H9 (cell line): ENCODE results near the gene UBL4A. TPM values are rescaled to one million over a fixed set of nuclear protein-coding genes. Genes with fewer than 3 reads are reported as not detected.

ENCODE experiments used
- DNase-seq: peaks from one replicate; pipeline ENCODE4 v3.0.0-alpha.2; 2017
- H2AFZ ChIP-seq: one replicate; pipeline ENCODE4 v1.6.1; 2013; ENCODE audit warnings: mild to moderate bottlenecking, low read length, control low read depth, moderate library complexity
- H2AK5ac ChIP-seq: 2 replicates; pipeline ENCODE4 v1.6.1; 2013; ENCODE audit warnings: low read length, control low read depth, mixed read lengths; ENCODE audit not compliant: insufficient read length
- H2BK120ac ChIP-seq: one replicate; pipeline ENCODE4 v1.6.1; 2013; ENCODE audit warnings: low read depth, mild to moderate bottlenecking, low read length, control low read depth, inconsistent platforms; ENCODE audit not compliant: poor library complexity, severe bottlenecking
- H2BK12ac ChIP-seq: 2 replicates; pipeline ENCODE4 v1.6.1; 2013; ENCODE audit warnings: low read length, control low read depth, mixed read lengths, low read depth; ENCODE audit not compliant: insufficient read length
- H2BK15ac ChIP-seq: 2 replicates; pipeline ENCODE4 v1.6.1; 2013; ENCODE audit warnings: low read depth, low read length, control low read depth
- H2BK20ac ChIP-seq: one replicate; pipeline ENCODE4 v1.6.1; 2013; ENCODE audit warnings: low read depth, mild to moderate bottlenecking, low read length, control low read depth, inconsistent platforms; ENCODE audit not compliant: poor library complexity, severe bottlenecking
- H2BK5ac ChIP-seq: 2 replicates; pipeline ENCODE4 v1.6.1; 2013; ENCODE audit warnings: low read length, control low read depth, mixed read lengths; ENCODE audit not compliant: insufficient read length
- H3K14ac ChIP-seq: 2 replicates; pipeline ENCODE4 v1.6.1; 2013; ENCODE audit warnings: low read length, control low read depth; ENCODE audit not compliant: insufficient read depth
- H3K18ac ChIP-seq: 2 replicates; pipeline ENCODE4 v1.6.1; 2013; ENCODE audit warnings: low read depth, mild to moderate bottlenecking, mixed read lengths, low read length, control low read depth; ENCODE audit not compliant: insufficient read length
- H3K23ac ChIP-seq: 2 replicates; pipeline ENCODE4 v1.6.1; 2013; ENCODE audit warnings: low read length, control low read depth, mixed read lengths, low read depth; ENCODE audit not compliant: insufficient read length
- H3K23me2 ChIP-seq: 2 replicates; pipeline ENCODE4 v1.6.1; 2013; ENCODE audit warnings: low read depth, mild to moderate bottlenecking, mixed read lengths, low read length, control low read depth; ENCODE audit not compliant: insufficient read length, poor library complexity, severe bottlenecking
- H3K27ac ChIP-seq: 2 replicates; pipeline ENCODE4 v1.5.1; 2013; ENCODE audit warnings: low read length, control low read depth, mixed read lengths, low read depth; ENCODE audit not compliant: insufficient read length
- H3K27me3 ChIP-seq: 2 replicates; pipeline ENCODE4 v1.6.1; 2013; ENCODE audit warnings: low read length, control low read depth, inconsistent platforms; ENCODE audit not compliant: insufficient read depth
- H3K4ac ChIP-seq: 2 replicates; pipeline ENCODE4 v1.6.1; 2013; ENCODE audit warnings: low read depth, mild to moderate bottlenecking, control low read depth, inconsistent platforms, low read length, moderate library complexity
- H3K4me1 ChIP-seq: 2 replicates; pipeline ENCODE4 v1.6.1; 2013; ENCODE audit warnings: low read length, control low read depth, inconsistent platforms; ENCODE audit not compliant: insufficient read depth
- H3K4me2 ChIP-seq: 2 replicates; pipeline ENCODE4 v1.6.1; 2013; ENCODE audit warnings: low read length, control low read depth, mixed read lengths; ENCODE audit not compliant: insufficient read length, insufficient read depth
- H3K56ac ChIP-seq: 2 replicates; pipeline ENCODE4 v1.6.1; 2013; ENCODE audit warnings: low read depth, mild to moderate bottlenecking, mixed read lengths, low read length, control low read depth; ENCODE audit not compliant: insufficient read length
- H3K79me1 ChIP-seq: 2 replicates; pipeline ENCODE4 v1.6.1; 2013; ENCODE audit warnings: low read depth, mild to moderate bottlenecking, moderate library complexity, low read length, control low read depth, inconsistent platforms; ENCODE audit not compliant: insufficient read depth, poor library complexity, severe bottlenecking
- H3K79me2 ChIP-seq: 2 replicates; pipeline ENCODE4 v1.6.1; 2013; ENCODE audit warnings: low read length, control low read depth, inconsistent platforms; ENCODE audit not compliant: insufficient read depth
- H3K9ac ChIP-seq: 2 replicates; pipeline ENCODE4 v1.6.1; 2013; ENCODE audit warnings: low read length, control low read depth, mixed read lengths; ENCODE audit not compliant: insufficient read length; ENCODE audit errors: extremely low read depth
- H3K9me3 ChIP-seq: one replicate; pipeline ENCODE4 v1.6.1; 2013; ENCODE audit warnings: low read depth, low read length, inconsistent platforms; ENCODE audit not compliant: control insufficient read depth
- H3T11ph ChIP-seq: one replicate; pipeline ENCODE4 v1.6.1; 2013; ENCODE audit warnings: mild to moderate bottlenecking, low read length, control low read depth, inconsistent platforms
- H4K20me1 ChIP-seq: one replicate; pipeline ENCODE4 v1.6.1; 2013; ENCODE audit not compliant: control insufficient read depth, insufficient read length, insufficient read depth
- H4K5ac ChIP-seq: 2 replicates; pipeline ENCODE4 v1.6.1; 2013; ENCODE audit warnings: low read depth, mild to moderate bottlenecking, mixed read lengths, low read length, control low read depth; ENCODE audit not compliant: insufficient read length
- H4K8ac ChIP-seq: replicated peaks from 2 replicates; pipeline ENCODE4 v1.6.1; 2013; ENCODE audit warnings: low read length, control low read depth, mixed read lengths, low read depth; ENCODE audit not compliant: insufficient read length
- H4K91ac ChIP-seq: 2 replicates; pipeline ENCODE4 v1.6.1; 2013; ENCODE audit warnings: low read depth, mild to moderate bottlenecking, moderate library complexity, mixed read lengths, low read length, control low read depth; ENCODE audit not compliant: insufficient read length
- H3K27ac Mint-ChIP-seq, 3 experiments: 2 replicates in 2 of 3; 3 replicates in 1 of 3; pipeline ENCODE4 v1.8.0; 2020 to 2021; ENCODE audit warnings: mixed read lengths in 3 of 3, mild to moderate bottlenecking in 1 of 3, moderate library complexity in 1 of 3
- H3K27me3 Mint-ChIP-seq: 2 replicates; pipeline ENCODE4 v1.8.0; 2021; ENCODE audit warnings: low read depth, mild to moderate bottlenecking, moderate library complexity, mixed read lengths
- H3K36me3 Mint-ChIP-seq, 3 experiments: 2 replicates in 2 of 3; 3 replicates in 1 of 3; pipeline ENCODE4 v1.8.0; 2020 to 2021; ENCODE audit warnings: low read depth in 3 of 3, mixed read lengths in 3 of 3; ENCODE audit not compliant: insufficient read depth in 1 of 3
- H3K4me1 Mint-ChIP-seq, 2 experiments: 2 replicates each; pipeline ENCODE4 v1.8.0; 2020; ENCODE audit warnings: mixed read lengths in 2 of 2
- H3K4me3 Mint-ChIP-seq, 2 experiments: 2 replicates in 1 of 2; 3 replicates in 1 of 2; pipeline ENCODE4 v1.8.0; 2020 to 2021; ENCODE audit warnings: mild to moderate bottlenecking in 2 of 2, mixed read lengths in 2 of 2, moderate library complexity in 1 of 2
- H3K9me3 Mint-ChIP-seq, 2 experiments: 2 replicates in 1 of 2; 3 replicates in 1 of 2; pipeline ENCODE4 v1.8.0; 2020; ENCODE audit warnings: mild to moderate bottlenecking in 2 of 2, mixed read lengths in 2 of 2, moderate library complexity in 1 of 2
- WGBS: extraction: QIAGEN DNeasy Blood & Tissue Kit; methylation state at CpG from one replicate; pipeline ENCODE4 v1.1.7; 2013; ENCODE audit warnings: missing lambda C conversion rate, low lambda C conversion rate, mixed read lengths; ENCODE audit not compliant: insufficient read length; ENCODE audit errors: extremely low coverage; 5-methylcytosine and 5-hydroxymethylcytosine counted together
- total RNA-seq: library from RNA; stranded (reverse); gene quantifications from 2 replicates; pipeline ENCODE4 v1.2.1, GENCODE V29; 2021
- TF ChIP-seq, protein P1 (sequence below): fragments of 200-600 bp; sonication (generic); conservative IDR thresholded peaks from 3 replicates; pipeline ENCODE4 v1.8.0; 2021; ENCODE audit warnings: antibody characterized with exemption, mild to moderate bottlenecking

Gene UBL4A
- total RNA-seq, 1 experiment from 2014 or later = 30.9 TPM

DNA sequence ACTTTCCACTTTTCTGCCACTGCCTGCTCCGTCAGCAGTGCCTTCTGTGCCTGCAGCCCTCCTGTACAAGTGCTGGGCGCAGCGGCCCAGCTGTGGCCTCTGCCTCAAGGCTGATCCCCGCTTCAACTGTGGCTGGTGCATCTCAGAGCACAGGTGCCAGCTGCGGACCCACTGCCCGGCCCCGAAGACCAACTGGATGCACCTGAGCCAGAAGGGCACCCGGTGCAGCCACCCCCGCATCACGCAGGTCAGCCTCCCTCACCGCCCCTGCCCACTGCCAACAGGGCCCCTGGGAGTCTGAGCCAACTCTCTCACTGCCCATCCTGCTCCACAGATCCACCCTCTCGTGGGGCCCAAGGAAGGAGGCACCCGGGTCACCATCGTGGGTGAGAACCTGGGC, 20.8 kb downstream of the UBL4A start:
- Mint-ChIP-seq H3K36me3 (peaks cover 23 to 57% (median 53%) of the 10 kb centered on the region in 3 experiments), H3K27ac (no peak overlapping the region), H3K4me1 (no peaks in the 10 kb centered on the region), H3K27me3 (no peaks in the 10 kb centered on the region; the same call in 1 of the 2 replicates), H3K9me3 (peaks cover 48 to 84% of the 10 kb centered on the region in 2 experiments), H3K4me3 (no peak overlapping the region)
- no peak overlapping the region for H4K91ac ChIP-seq
- no peak overlapping the region for H2BK12ac ChIP-seq
- no peak overlapping the region for H3K27ac ChIP-seq
- no peaks in the 10 kb centered on the region for H4K20me1 ChIP-seq
- H2BK20ac ChIP-seq = no peak overlapping the region
- H2BK15ac ChIP-seq = no peak overlapping the region
- no peak for DNase-seq
- no peak overlapping the region for H3K56ac ChIP-seq
- TF ChIP-seq, protein P1, sequence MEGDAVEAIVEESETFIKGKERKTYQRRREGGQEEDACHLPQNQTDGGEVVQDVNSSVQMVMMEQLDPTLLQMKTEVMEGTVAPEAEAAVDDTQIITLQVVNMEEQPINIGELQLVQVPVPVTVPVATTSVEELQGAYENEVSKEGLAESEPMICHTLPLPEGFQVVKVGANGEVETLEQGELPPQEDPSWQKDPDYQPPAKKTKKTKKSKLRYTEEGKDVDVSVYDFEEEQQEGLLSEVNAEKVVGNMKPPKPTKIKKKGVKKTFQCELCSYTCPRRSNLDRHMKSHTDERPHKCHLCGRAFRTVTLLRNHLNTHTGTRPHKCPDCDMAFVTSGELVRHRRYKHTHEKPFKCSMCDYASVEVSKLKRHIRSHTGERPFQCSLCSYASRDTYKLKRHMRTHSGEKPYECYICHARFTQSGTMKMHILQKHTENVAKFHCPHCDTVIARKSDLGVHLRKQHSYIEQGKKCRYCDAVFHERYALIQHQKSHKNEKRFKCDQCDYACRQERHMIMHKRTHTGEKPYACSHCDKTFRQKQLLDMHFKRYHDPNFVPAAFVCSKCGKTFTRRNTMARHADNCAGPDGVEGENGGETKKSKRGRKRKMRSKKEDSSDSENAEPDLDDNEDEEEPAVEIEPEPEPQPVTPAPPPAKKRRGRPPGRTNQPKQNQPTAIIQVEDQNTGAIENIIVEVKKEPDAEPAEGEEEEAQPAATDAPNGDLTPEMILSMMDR = no peak
- no peak overlapping the region for H4K5ac ChIP-seq
- H3K4ac ChIP-seq = no peak overlapping the region
- no peaks in the 10 kb centered on the region for H3K27me3 ChIP-seq
- peaks cover 27% of the 10 kb centered on the region for H3K9me3 ChIP-seq
- H2BK120ac ChIP-seq = no peak overlapping the region
- no CpG with 5 or more reads among the region's 14 CpGs for WGBS
- no peak overlapping the region for H3K18ac ChIP-seq
- no peak overlapping the region for H2AFZ ChIP-seq
- H3T11ph ChIP-seq = no peak overlapping the region
- H3K79me1 ChIP-seq = no peaks in the 10 kb centered on the region
- H3K23ac ChIP-seq = no peak overlapping the region
- H3K4me2 ChIP-seq = no peak overlapping the region
- H3K14ac ChIP-seq = no peak overlapping the region
- H4K8ac ChIP-seq = no peak overlapping the region
- no peak overlapping the region for H2AK5ac ChIP-seq
- H3K4me1 ChIP-seq = no peaks in the 10 kb centered on the region
- H2BK5ac ChIP-seq = no peak overlapping the region
- no peaks in the 10 kb centered on the region for H3K79me2 ChIP-seq
- H3K9ac ChIP-seq = no peak overlapping the region
- no peaks in the 10 kb centered on the region for H3K23me2 ChIP-seq
